Activated T-cell treated with anti-CD3 and anti-CD28 coated beads for 4 hours (primary cell): Measurements from ENCODE around the gene DLG5.

Experiments
- DNase-seq: peaks from one replicate; pipeline ENCODE4 v3.0.0-alpha.2; 2020

DLG5 gene

GRCh38 chr10:77746047-77746707, 180.4 kb downstream of the DLG5 start:
- DNase-seq = no peak

DNA sequence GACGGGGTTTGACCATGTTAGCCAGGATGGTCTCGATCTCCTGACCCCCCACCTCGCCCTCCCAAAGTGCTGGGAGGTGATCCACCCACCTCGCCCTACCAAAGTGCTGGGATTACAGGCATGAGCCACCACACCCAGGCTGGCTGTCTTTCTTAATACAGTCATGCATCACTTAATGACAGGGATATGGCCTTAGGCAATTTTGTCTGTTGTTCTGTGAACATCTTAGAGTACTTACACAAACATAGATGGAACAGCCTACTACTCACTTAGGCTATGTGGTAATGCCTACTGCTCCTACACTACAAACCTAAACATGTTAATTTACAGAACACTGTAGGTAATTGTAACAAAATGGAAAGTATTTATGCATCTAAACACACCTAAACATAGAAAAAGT, 182.3 kb downstream of the DLG5 start:
- no peak for DNase-seq

- no peak for DNase-seq
Measured at GRCh38 chr10:77742172-77742571, 184.4 kb downstream of the DLG5 start.

GRCh38 chr10:77741746-77742145, 184.8 kb downstream of the DLG5 start:
- no peak for DNase-seq
